PC-3 (cell line): ENCODE results near the gene P2RX5.

Source experiments
- EZH2 ChIP-seq: fragments of 300-600 bp; sonication (generic); IDR thresholded peaks from one replicate; pipeline ENCODE4 v1.6.1; 2017; ENCODE audit warnings: antibody characterized with exemption, mild to moderate bottlenecking, low read length; ENCODE audit not compliant: unreplicated experiment
- EZH2phosphoT487 ChIP-seq: fragments of 300-600 bp; sonication (generic); IDR thresholded peaks from 2 replicates; pipeline ENCODE4 v1.6.1; 2018; ENCODE audit warnings: mild to moderate bottlenecking, antibody characterized with exemption, low read length, borderline replicate concordance
- TF ChIP-seq, protein P1 (sequence below): fragments of 300-600 bp; sonication (generic); conservative IDR thresholded peaks from 2 replicates; pipeline ENCODE4 v1.5.1; 2017; ENCODE audit warnings: antibody characterized with exemption, low read depth, mild to moderate bottlenecking, low read length

DNA sequence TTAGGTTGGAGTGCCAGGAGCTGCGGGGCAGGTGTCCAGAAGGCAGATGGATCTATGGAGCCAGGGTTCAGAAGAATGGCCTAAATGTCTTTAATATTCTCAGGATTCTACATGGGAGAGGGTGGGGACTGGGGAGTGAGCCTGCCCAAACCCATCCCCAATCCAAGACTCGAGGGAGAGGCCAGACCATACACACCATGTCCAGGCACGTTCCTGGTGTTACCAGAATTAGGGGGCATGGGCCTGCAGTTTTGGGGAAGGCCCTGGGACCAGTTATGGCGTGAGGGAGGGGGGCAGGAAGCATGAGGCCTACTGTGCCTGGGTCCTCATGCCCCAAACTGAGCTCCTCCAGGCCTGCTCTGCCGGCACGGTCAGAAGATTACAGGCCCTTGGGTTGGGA is 29.4 kb downstream of the P2RX5 start:
- TF ChIP-seq, protein P1, sequence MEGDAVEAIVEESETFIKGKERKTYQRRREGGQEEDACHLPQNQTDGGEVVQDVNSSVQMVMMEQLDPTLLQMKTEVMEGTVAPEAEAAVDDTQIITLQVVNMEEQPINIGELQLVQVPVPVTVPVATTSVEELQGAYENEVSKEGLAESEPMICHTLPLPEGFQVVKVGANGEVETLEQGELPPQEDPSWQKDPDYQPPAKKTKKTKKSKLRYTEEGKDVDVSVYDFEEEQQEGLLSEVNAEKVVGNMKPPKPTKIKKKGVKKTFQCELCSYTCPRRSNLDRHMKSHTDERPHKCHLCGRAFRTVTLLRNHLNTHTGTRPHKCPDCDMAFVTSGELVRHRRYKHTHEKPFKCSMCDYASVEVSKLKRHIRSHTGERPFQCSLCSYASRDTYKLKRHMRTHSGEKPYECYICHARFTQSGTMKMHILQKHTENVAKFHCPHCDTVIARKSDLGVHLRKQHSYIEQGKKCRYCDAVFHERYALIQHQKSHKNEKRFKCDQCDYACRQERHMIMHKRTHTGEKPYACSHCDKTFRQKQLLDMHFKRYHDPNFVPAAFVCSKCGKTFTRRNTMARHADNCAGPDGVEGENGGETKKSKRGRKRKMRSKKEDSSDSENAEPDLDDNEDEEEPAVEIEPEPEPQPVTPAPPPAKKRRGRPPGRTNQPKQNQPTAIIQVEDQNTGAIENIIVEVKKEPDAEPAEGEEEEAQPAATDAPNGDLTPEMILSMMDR = no peak
- TF ChIP-seq EZH2phosphoT487 (no peak), EZH2 (no peak)
